DMS53 treated with DMSO at 0.1 percent for 48 hours (cell line): Measurements from ENCODE around the gene OR7D2.
"Not testable (repeated sequence)": the region's sequence is repeated elsewhere in the genome, so short reads cannot be mapped to it uniquely, and the experiment has no call there.

Experiments
- DNase-seq: peaks from one replicate; lab custom pipeline; 2025; ENCODE audit not compliant: unreplicated experiment; lab: John Stamatoyannopoulos, UW

The OR7D2 gene

GRCh38 chr19:9198044-9198443 is 19.3 kb downstream of the OR7D2 start:
- not testable (repeated sequence) for DNase-seq

- DNase-seq: peak; percentile 29
These were observed 26.8 kb downstream of the OR7D2 start for GRCh38 chr19:9205501-9206113.

GRCh38 chr19:9219489-9219888 is 40.7 kb downstream of the OR7D2 start, which contains the start of gene OR7D4:
TSS of gene OR7D4 (minus strand) at chr19:9219589. CDS start at chr19:9214837, 4,752 bp downstream.
- DNase-seq: no peak
